MCF 10A (cell line): Measurements from ENCODE around the gene CEP112. TPM values are rescaled to one million over a fixed set of nuclear protein-coding genes. Genes with fewer than 3 reads are reported as not detected.

Experiments used
- BruUV-seq: library from RNA; stranded (reverse); fragments of 400-500 nt; replicated peaks from 2 replicates; lab custom pipeline; 2021; lab: Mats Ljungman, UMichigan
- CTCF ChIA-PET: fragments of 300-600 bp; sonication (Branson Sonifier 250); formaldehyde crosslinking; extraction: SDS; loops from one replicate; lab custom pipeline; 2021; ENCODE audit warnings: antibody characterized with exemption, inconsistent platforms; lab: Yijun Ruan, JAX
- POLR2A ChIA-PET: fragments of 300-600, 350-650 bp; sonication (Branson Sonifier 250); formaldehyde crosslinking; extraction: SDS; loops from one replicate; lab custom pipeline; 2020; ENCODE audit warnings: antibody characterized with exemption, inconsistent platforms; lab: Yijun Ruan, JAX
- DNase-seq: peaks from one replicate; pipeline ENCODE4 v3.0.0-alpha.2; 2018; ENCODE audit not compliant: unreplicated experiment
- H3K27ac Mint-ChIP-seq: one replicate; pipeline ENCODE4 v1.8.0; 2022; ENCODE audit warnings: mild to moderate bottlenecking, low read depth, mixed read lengths; ENCODE audit not compliant: unreplicated experiment
- H3K27me3 Mint-ChIP-seq: one replicate; pipeline ENCODE4 v1.8.0; 2022; ENCODE audit warnings: mixed read lengths; ENCODE audit not compliant: insufficient read depth, unreplicated experiment
- H3K36me3 Mint-ChIP-seq: one replicate; pipeline ENCODE4 v1.8.0; 2022; ENCODE audit warnings: mild to moderate bottlenecking, moderate library complexity, mixed read lengths; ENCODE audit not compliant: insufficient read depth, unreplicated experiment
- H3K4me1 Mint-ChIP-seq: one replicate; pipeline ENCODE4 v1.8.0; 2022; ENCODE audit warnings: mixed read lengths; ENCODE audit not compliant: insufficient read depth, unreplicated experiment
- H3K4me3 Mint-ChIP-seq: one replicate; pipeline ENCODE4 v1.8.0; 2022; ENCODE audit warnings: mild to moderate bottlenecking, moderate library complexity, mixed read lengths; ENCODE audit not compliant: unreplicated experiment
- H3K9me3 Mint-ChIP-seq: one replicate; pipeline ENCODE4 v1.8.0; 2022; ENCODE audit warnings: mixed read lengths; ENCODE audit not compliant: unreplicated experiment
- intact Hi-C: fragments of 100-400 bp; cut with micrococcal nuclease; formaldehyde crosslinking; loops from 2 replicates; pipeline ENCODE4 v1.14.1; 2022
- total RNA-seq: library from RNA; stranded (reverse); gene quantifications from 2 replicates; pipeline ENCODE4 v1.2.3, GENCODE V29; 2022
- TF ChIP-seq, protein P1 (sequence below): fragments of 200-600 bp; IDR thresholded peaks from one replicate; pipeline ENCODE4 v1.8.0; 2022; ENCODE audit warnings: antibody characterized with exemption, mild to moderate bottlenecking; ENCODE audit not compliant: unreplicated experiment

The CEP112 gene
- total RNA-seq, 1 experiment from 2014 or later: 8.1 TPM

GRCh38 chr17:65753348-65753747 lies 438.6 kb downstream of the CEP112 start:
- intact Hi-C loops: no loop called here
- Mint-ChIP-seq H3K9me3 (no peaks in the 10 kb centered on the region), H3K4me1 (peaks cover 25% of the 10 kb centered on the region), H3K4me3 (no peak overlapping the region), H3K36me3 (no peaks in the 10 kb centered on the region), H3K27ac (no peak overlapping the region), H3K27me3 (peaks cover 7% of the 10 kb centered on the region)
- ChIA-PET POLR2A (no interaction called here), CTCF (interaction anchor here (0.6 kb wide), 1 partner anchor 371 kb away, joined by 5 read pairs; no protein-coding TSS in a partner anchor)
- TF ChIP-seq, protein P1, sequence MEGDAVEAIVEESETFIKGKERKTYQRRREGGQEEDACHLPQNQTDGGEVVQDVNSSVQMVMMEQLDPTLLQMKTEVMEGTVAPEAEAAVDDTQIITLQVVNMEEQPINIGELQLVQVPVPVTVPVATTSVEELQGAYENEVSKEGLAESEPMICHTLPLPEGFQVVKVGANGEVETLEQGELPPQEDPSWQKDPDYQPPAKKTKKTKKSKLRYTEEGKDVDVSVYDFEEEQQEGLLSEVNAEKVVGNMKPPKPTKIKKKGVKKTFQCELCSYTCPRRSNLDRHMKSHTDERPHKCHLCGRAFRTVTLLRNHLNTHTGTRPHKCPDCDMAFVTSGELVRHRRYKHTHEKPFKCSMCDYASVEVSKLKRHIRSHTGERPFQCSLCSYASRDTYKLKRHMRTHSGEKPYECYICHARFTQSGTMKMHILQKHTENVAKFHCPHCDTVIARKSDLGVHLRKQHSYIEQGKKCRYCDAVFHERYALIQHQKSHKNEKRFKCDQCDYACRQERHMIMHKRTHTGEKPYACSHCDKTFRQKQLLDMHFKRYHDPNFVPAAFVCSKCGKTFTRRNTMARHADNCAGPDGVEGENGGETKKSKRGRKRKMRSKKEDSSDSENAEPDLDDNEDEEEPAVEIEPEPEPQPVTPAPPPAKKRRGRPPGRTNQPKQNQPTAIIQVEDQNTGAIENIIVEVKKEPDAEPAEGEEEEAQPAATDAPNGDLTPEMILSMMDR: no peak
- BruUV-seq: no TSS peak
- DNase-seq: no peak

DNA sequence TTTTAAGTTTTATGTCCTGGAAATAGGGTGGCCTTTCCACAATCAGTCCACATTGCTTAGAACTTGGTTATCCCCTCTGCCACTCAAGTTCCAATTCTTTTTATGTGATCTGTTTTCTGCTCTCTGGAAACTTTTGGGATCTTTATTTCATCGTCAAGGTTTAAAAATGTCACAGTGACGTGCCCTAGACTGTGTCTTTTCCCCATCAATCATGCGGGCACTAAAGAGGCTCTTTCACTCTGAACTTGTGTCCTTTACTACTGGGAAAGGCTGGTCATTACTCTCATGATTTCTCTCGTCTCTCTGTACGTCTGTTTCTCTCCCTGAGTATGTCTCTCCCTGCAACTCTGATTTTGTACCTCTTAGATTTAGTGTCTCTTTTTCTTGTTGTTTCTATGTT lies 440.7 kb downstream of the CEP112 start:
- no peaks in the 10 kb centered on the region for H3K9me3 Mint-ChIP-seq
- peaks cover 7% of the 10 kb centered on the region for H3K27me3 Mint-ChIP-seq
- CTCF ChIA-PET: no interaction called here
- peak overlapping the region; percentile 2 for H3K27ac Mint-ChIP-seq
- DNase-seq: no peak
- no TSS peak for BruUV-seq
- H3K36me3 Mint-ChIP-seq: no peaks in the 10 kb centered on the region
- H3K4me1 Mint-ChIP-seq: peaks cover 14% of the 10 kb centered on the region
- TF ChIP-seq, protein P1: no peak
- POLR2A ChIA-PET: interaction anchor here (0.6 to 2.3 kb wide), 4 partner anchors 12 to 34 kb away, joined by 3 to 15 read pairs (median 4); no protein-coding TSS in a partner anchor
- intact Hi-C loops: no loop called here
- H3K4me3 Mint-ChIP-seq: no peak overlapping the region

- intact Hi-C loops: loop anchor here (1.0 kb wide), 1 partner anchor 35 kb away; no protein-coding TSS in a partner anchor
- DNase-seq: peak; percentile 96
- ChIA-PET CTCF (no interaction called here), POLR2A (interaction anchor here (0.6 to 2.3 kb wide), 6 partner anchors 13 to 65 kb away, joined by 3 to 15 read pairs (median 4); no protein-coding TSS in a partner anchor)
- BruUV-seq: no TSS peak
- H3K4me1 Mint-ChIP-seq: peaks cover 13% of the 10 kb centered on the region
- no peaks in the 10 kb centered on the region for H3K36me3 Mint-ChIP-seq
- peak overlapping the region; percentile 0 for H3K4me3 Mint-ChIP-seq
- peaks cover 7% of the 10 kb centered on the region for H3K27me3 Mint-ChIP-seq
- H3K27ac Mint-ChIP-seq: peak overlapping the region; percentile 2
- no peaks in the 10 kb centered on the region for H3K9me3 Mint-ChIP-seq
- TF ChIP-seq, protein P1: no peak
Measured at GRCh38 chr17:65750631-65751115, 441.3 kb downstream of the CEP112 start.

GRCh38 chr17:65750166-65750565 lies 441.8 kb downstream of the CEP112 start:
- Mint-ChIP-seq H3K4me1 (peaks cover 18% of the 10 kb centered on the region), H3K4me3 (no peak overlapping the region), H3K9me3 (no peaks in the 10 kb centered on the region), H3K36me3 (no peaks in the 10 kb centered on the region), H3K27ac (peak overlapping the region; percentile 2), H3K27me3 (peaks cover 7% of the 10 kb centered on the region)
- TF ChIP-seq, protein P1: no peak
- CTCF ChIA-PET: no interaction called here
- DNase-seq: peak; percentile 3
- intact Hi-C loops: loop anchor here (1.0 kb wide), 1 partner anchor 35 kb away; no protein-coding TSS in a partner anchor
- no TSS peak for BruUV-seq
- POLR2A ChIA-PET: interaction anchor here (0.7 to 2.3 kb wide), 5 partner anchors 30 to 65 kb away, joined by 3 to 15 read pairs (median 4); no protein-coding TSS in a partner anchor
